Type B pancreatic cell (in vitro differentiated cells): Measurements from ENCODE around the gene SPOCK1. TPM values are rescaled to one million over a fixed set of nuclear protein-coding genes. Genes with fewer than 3 reads are reported as not detected.

Experiments
- DNase-seq: peaks from one replicate; pipeline ENCODE4 v3.0.0; 2021; ENCODE audit warnings: mixed read lengths; ENCODE audit not compliant: unreplicated experiment; ENCODE audit errors: extremely low spot score
- H3K27ac Mint-ChIP-seq: 2 replicates; pipeline ENCODE4 v1.8.0; 2021; ENCODE audit warnings: mild to moderate bottlenecking, mixed read lengths
- H3K27me3 Mint-ChIP-seq: 2 replicates; pipeline ENCODE4 v1.8.0; 2021; ENCODE audit warnings: mixed read lengths
- H3K36me3 Mint-ChIP-seq: 2 replicates; pipeline ENCODE4 v1.8.0; 2021; ENCODE audit warnings: mixed read lengths
- H3K4me1 Mint-ChIP-seq: one replicate; pipeline ENCODE4 v1.8.0; 2021; ENCODE audit warnings: mixed read lengths; ENCODE audit not compliant: unreplicated experiment
- H3K4me3 Mint-ChIP-seq: 2 replicates; pipeline ENCODE4 v1.8.0; 2021; ENCODE audit warnings: mild to moderate bottlenecking, mixed read lengths
- H3K9me3 Mint-ChIP-seq: 2 replicates; pipeline ENCODE4 v1.8.0; 2021; ENCODE audit warnings: mixed read lengths
- CTCF ChIP-seq: fragments of 200-600 bp; sonication (generic); conservative IDR thresholded peaks from 2 replicates; pipeline ENCODE4 v1.5.0; 2021; ENCODE audit warnings: antibody characterized with exemption, mild to moderate bottlenecking
- total RNA-seq: library from RNA; stranded (reverse); gene quantifications from 2 replicates; pipeline ENCODE4 v1.2.1, GENCODE V29; 2021; ENCODE audit warnings: low replicate concordance

SPOCK1 gene
- total RNA-seq, 1 donor from 2014 or later, result 45.1 TPM

GRCh38 chr5:137308311-137308710 lies 190.8 kb downstream of the SPOCK1 start:
- Mint-ChIP-seq H3K27ac (no peak overlapping the region), H3K4me3 (no peak overlapping the region), H3K36me3 (no peaks in the 10 kb centered on the region), H3K4me1 (peaks cover 23% of the 10 kb centered on the region), H3K27me3 (peaks cover 7% of the 10 kb centered on the region), H3K9me3 (no peaks in the 10 kb centered on the region)
- no peak for DNase-seq
- no peak for TF ChIP-seq CTCF

- Mint-ChIP-seq H3K4me3 (no peak overlapping the region), H3K4me1 (peaks cover 23% of the 10 kb centered on the region), H3K27ac (no peak overlapping the region), H3K27me3 (peaks cover 9% of the 10 kb centered on the region), H3K9me3 (no peaks in the 10 kb centered on the region), H3K36me3 (no peaks in the 10 kb centered on the region)
- no peak for DNase-seq
- no peak for TF ChIP-seq CTCF
These were observed 192.2 kb downstream of the SPOCK1 start for GRCh38 chr5:137306903-137307302.

GRCh38 chr5:137305971-137306602 lies 193.0 kb downstream of the SPOCK1 start:
- peaks cover 21% of the 10 kb centered on the region for H3K4me1 Mint-ChIP-seq
- H3K36me3 Mint-ChIP-seq, result no peaks in the 10 kb centered on the region
- DNase-seq, result no peak
- H3K27ac Mint-ChIP-seq, result no peak overlapping the region
- TF ChIP-seq CTCF, result no peak
- H3K27me3 Mint-ChIP-seq, result peaks cover 9% of the 10 kb centered on the region
- H3K9me3 Mint-ChIP-seq, result no peaks in the 10 kb centered on the region
- no peak overlapping the region for H3K4me3 Mint-ChIP-seq

- no peak for TF ChIP-seq CTCF
- Mint-ChIP-seq H3K9me3 (no peaks in the 10 kb centered on the region), H3K36me3 (no peaks in the 10 kb centered on the region), H3K27me3 (peaks cover 13% of the 10 kb centered on the region), H3K4me3 (no peak overlapping the region), H3K27ac (no peak overlapping the region), H3K4me1 (peaks cover 12% of the 10 kb centered on the region)
- DNase-seq, result no peak
These were observed 194.8 kb downstream of the SPOCK1 start for GRCh38 chr5:137304226-137304874.

- Mint-ChIP-seq H3K27me3 (peaks cover 13% of the 10 kb centered on the region), H3K4me1 (peaks cover 10% of the 10 kb centered on the region), H3K4me3 (no peak overlapping the region), H3K36me3 (no peaks in the 10 kb centered on the region), H3K27ac (no peak overlapping the region), H3K9me3 (no peaks in the 10 kb centered on the region)
- no peak for TF ChIP-seq CTCF
- no peak for DNase-seq
These were observed 195.6 kb downstream of the SPOCK1 start for GRCh38 chr5:137303509-137303908.
